Caco-2 (cell line): ENCODE measurements around the gene HLA-F. TPM values are rescaled to one million over a fixed set of nuclear protein-coding genes. Genes with fewer than 3 reads are reported as not detected.

Experiments used
- BruUV-seq: library from RNA; stranded (reverse); fragments of 400-500 nt; replicated peaks from 2 replicates; lab custom pipeline; 2021; lab: Mats Ljungman, UMichigan
- CTCF ChIA-PET: fragments of 300-600 bp; sonication (Branson Sonifier 250); formaldehyde crosslinking; loops from one replicate; lab custom pipeline; 2022; ENCODE audit warnings: antibody characterized with exemption; lab: Charles Lee
- POLR2A ChIA-PET: fragments of 300-600 bp; sonication (Branson Sonifier 250); formaldehyde crosslinking; loops from one replicate; lab custom pipeline; 2022; ENCODE audit warnings: antibody characterized with exemption; lab: Charles Lee
- DNase-seq, 2 experiments: peaks; one replicate each; pipeline versions ENCODE4 v3.0.0 to v3.0.0-alpha.2; 2020 to 2022
- H3K27me3 ChIP-seq: replicated peaks from 2 replicates; pipeline ENCODE4 v1.6.0; 2011; ENCODE audit warnings: low read length; ENCODE audit not compliant: control insufficient read depth, insufficient read depth
- H3K36me3 ChIP-seq: 2 replicates; pipeline ENCODE4 v1.5.1; 2011; ENCODE audit warnings: low read length; ENCODE audit not compliant: control insufficient read depth, insufficient read depth
- H3K4me1 ChIP-seq: fragments of 250-450 bp; sonication (Bioruptor Pico); 2 replicates; pipeline ENCODE4 v1.5.1; 2020; ENCODE audit warnings: mild to moderate bottlenecking
- H3K4me3 ChIP-seq: 2 replicates; pipeline ENCODE4 v1.5.1; 2011; ENCODE audit warnings: low read depth, mild to moderate bottlenecking, control low read depth, low read length
- H3K9me3 ChIP-seq: fragments of 250-450 bp; sonication (Bioruptor Pico); 2 replicates; pipeline ENCODE4 v1.5.1; 2020; ENCODE audit warnings: mild to moderate bottlenecking, moderate library complexity
- H3K27ac Mint-ChIP-seq: one replicate; pipeline ENCODE4 v1.8.0; 2022; ENCODE audit warnings: mixed read lengths; ENCODE audit not compliant: unreplicated experiment
- H3K27me3 Mint-ChIP-seq: one replicate; pipeline ENCODE4 v1.8.0; 2022; ENCODE audit warnings: mixed read lengths; ENCODE audit not compliant: insufficient read depth, unreplicated experiment
- H3K36me3 Mint-ChIP-seq: one replicate; pipeline ENCODE4 v1.8.0; 2022; ENCODE audit warnings: mild to moderate bottlenecking, mixed read lengths; ENCODE audit not compliant: insufficient read depth, unreplicated experiment
- H3K4me1 Mint-ChIP-seq: one replicate; pipeline ENCODE4 v1.8.0; 2022; ENCODE audit warnings: low read depth, mixed read lengths; ENCODE audit not compliant: unreplicated experiment
- H3K4me3 Mint-ChIP-seq: one replicate; pipeline ENCODE4 v1.8.0; 2022; ENCODE audit warnings: mild to moderate bottlenecking, moderate library complexity, mixed read lengths; ENCODE audit not compliant: unreplicated experiment
- H3K9me3 Mint-ChIP-seq: one replicate; pipeline ENCODE4 v1.8.0; 2022; ENCODE audit warnings: mixed read lengths; ENCODE audit not compliant: unreplicated experiment
- CTCF ChIP-seq, 2 experiments: fragments of 200-600 bp in 1 of 2; IDR thresholded peaks; 1 replicate in 1 of 2; 2 replicates in 1 of 2; pipeline versions ENCODE4 v1.5.1 to v1.8.0; 2011 to 2022; ENCODE audit warnings: antibody characterized with exemption in 1 of 2, control low read depth in 1 of 2, inconsistent platforms in 1 of 2, low read depth in 1 of 2, low read length in 1 of 2, mild to moderate bottlenecking in 1 of 2, moderate library complexity in 1 of 2; ENCODE audit not compliant: insufficient read depth in 1 of 2, severe bottlenecking in 1 of 2, unreplicated experiment in 1 of 2
- intact Hi-C: fragments of 100-400 bp; cut with micrococcal nuclease; formaldehyde crosslinking; loops from one replicate; pipeline ENCODE4 v1.10.0; 2022; ENCODE audit not compliant: unreplicated experiment
- total RNA-seq: library from RNA; stranded (reverse); gene quantifications from 2 replicates; pipeline ENCODE4 v1.2.3, GENCODE V29; 2022

Gene HLA-F
- total RNA-seq, 1 experiment from 2014 or later: 4.7 TPM

GRCh38 chr6:29709188-29709587 is 14.0 kb upstream of the HLA-F start:
- Histone ChIP-seq H3K4me1 (no peaks in the 10 kb centered on the region), H3K9me3 (no peaks in the 10 kb centered on the region), H3K4me3 (no peak overlapping the region), H3K36me3 (no peaks in the 10 kb centered on the region), H3K27me3 (no peaks in the 10 kb centered on the region)
- POLR2A ChIA-PET: no interaction called here
- intact Hi-C loops: loop anchor here (10.0 kb wide), 1 partner anchor 306 kb away; no protein-coding TSS in a partner anchor
- no peak overlapping the region for H3K27ac Mint-ChIP-seq
- H3K4me3 Mint-ChIP-seq: no peak overlapping the region
- no peaks in the 10 kb centered on the region for H3K4me1 Mint-ChIP-seq
- no peak for DNase-seq
- CTCF ChIA-PET: no interaction called here
- H3K27me3 Mint-ChIP-seq: peaks cover 12% of the 10 kb centered on the region
- BruUV-seq: no TSS peak
- TF ChIP-seq CTCF (IDR thresholded peaks at IDR 0.05; ENCODE audit: insufficient read depth in 1 of 2, low read depth in 1 of 2, low read length in 1 of 2, severe bottlenecking in 1 of 2, unreplicated experiment in 1 of 2): no peak
- no peaks in the 10 kb centered on the region for H3K36me3 Mint-ChIP-seq
- H3K9me3 Mint-ChIP-seq: no peaks in the 10 kb centered on the region

GRCh38 chr6:29710281-29710941 is 12.8 kb upstream of the HLA-F start:
- no peaks in the 10 kb centered on the region for H3K9me3 Mint-ChIP-seq
- Histone ChIP-seq H3K4me3 (no peak overlapping the region), H3K9me3 (no peaks in the 10 kb centered on the region), H3K27me3 (no peaks in the 10 kb centered on the region), H3K36me3 (no peaks in the 10 kb centered on the region), H3K4me1 (no peaks in the 10 kb centered on the region)
- no peak overlapping the region for H3K27ac Mint-ChIP-seq
- ChIA-PET POLR2A (no interaction called here), CTCF (no interaction called here)
- H3K4me1 Mint-ChIP-seq: no peaks in the 10 kb centered on the region
- intact Hi-C loops: no loop called here
- no peaks in the 10 kb centered on the region for H3K36me3 Mint-ChIP-seq
- no peak overlapping the region for H3K4me3 Mint-ChIP-seq
- no peak for DNase-seq
- H3K27me3 Mint-ChIP-seq: peaks cover 17% of the 10 kb centered on the region
- no TSS peak for BruUV-seq
- no peak for TF ChIP-seq CTCF (IDR thresholded peaks at IDR 0.05; ENCODE audit: insufficient read depth in 1 of 2, low read depth in 1 of 2, low read length in 1 of 2, severe bottlenecking in 1 of 2, unreplicated experiment in 1 of 2)

GRCh38 chr6:29720863-29721262 is 2.4 kb upstream of the HLA-F start:
- DNase-seq: no peak
- TF ChIP-seq CTCF (IDR thresholded peaks at IDR 0.05; ENCODE audit: insufficient read depth in 1 of 2, low read depth in 1 of 2, low read length in 1 of 2, severe bottlenecking in 1 of 2, unreplicated experiment in 1 of 2): no peak
- Histone ChIP-seq H3K9me3 (no peaks in the 10 kb centered on the region), H3K27me3 (no peaks in the 10 kb centered on the region), H3K4me1 (no peaks in the 10 kb centered on the region), H3K4me3 (no peak overlapping the region), H3K36me3 (no peaks in the 10 kb centered on the region)
- peaks cover 7% of the 10 kb centered on the region for H3K4me1 Mint-ChIP-seq
- ChIA-PET POLR2A (no interaction called here), CTCF (no interaction called here)
- BruUV-seq: no TSS peak
- H3K27me3 Mint-ChIP-seq: peaks cover 11% of the 10 kb centered on the region
- intact Hi-C loops: no loop called here
- no peak overlapping the region for H3K27ac Mint-ChIP-seq
- H3K36me3 Mint-ChIP-seq: no peaks in the 10 kb centered on the region
- H3K4me3 Mint-ChIP-seq: no peak overlapping the region
- no peaks in the 10 kb centered on the region for H3K9me3 Mint-ChIP-seq
